SK-N-SH treated with all-trans-retinoic acid at 6 μM for 48 hours (cell line): Measurements from ENCODE around the gene EXOSC5.
A peak's percentile ranks its signal among the peaks of the same experiment; 100 is the strongest.

Experiments used
- ATAC-seq: fragments of 200-7000 bp; cut with Tn5 transposase; 3 replicates; pipeline ENCODE4 v1.9.1; 2020; ENCODE audit warnings: mild to moderate bottlenecking, moderate library complexity
- ARNTL ChIP-seq: fragments of 450-650 bp; formaldehyde crosslinking; IDR thresholded peaks from 2 replicates; pipeline ENCODE4 v1.5.0; 2020; ENCODE audit warnings: low read depth, mild to moderate bottlenecking, moderate library complexity, borderline replicate concordance
- BACH2 ChIP-seq: fragments of 250-450 bp; sonication (Bioruptor Pico); IDR thresholded peaks from 2 replicates; pipeline ENCODE4 v1.9.0; 2021; ENCODE audit warnings: mild to moderate bottlenecking, borderline replicate concordance
- CREB5 ChIP-seq: fragments of 250-450 bp; sonication (Bioruptor Pico); IDR thresholded peaks from 2 replicates; pipeline ENCODE4 v1.5.1; 2020; ENCODE audit warnings: low read depth, mild to moderate bottlenecking, moderate library complexity
- CSDC2 ChIP-seq: fragments of 250-450 bp; sonication (Bioruptor Pico); IDR thresholded peaks from 2 replicates; pipeline ENCODE4 v1.5.0; 2020; ENCODE audit warnings: mild to moderate bottlenecking, moderate library complexity
- CSRNP3 ChIP-seq: fragments of 250-450 bp; sonication (Bioruptor Pico); IDR thresholded peaks from 2 replicates; pipeline ENCODE4 v1.5.1; 2021; ENCODE audit warnings: mild to moderate bottlenecking, moderate library complexity
- ESRRG ChIP-seq: fragments of 250-450 bp; sonication (Bioruptor Pico); IDR thresholded peaks from 2 replicates; pipeline ENCODE4 v1.6.1; 2021; ENCODE audit warnings: mild to moderate bottlenecking
- GLIS3 ChIP-seq: fragments of 250-450 bp; sonication (Bioruptor Pico); IDR thresholded peaks from 2 replicates; pipeline ENCODE4 v1.5.0; 2020; ENCODE audit warnings: mild to moderate bottlenecking, moderate library complexity
- ISL1 ChIP-seq: fragments of 250-450 bp; sonication (Bioruptor Pico); IDR thresholded peaks from 2 replicates; pipeline ENCODE4 v2.1.2; 2022; ENCODE audit warnings: mild to moderate bottlenecking, moderate library complexity
- OSR1 ChIP-seq: fragments of 250-450 bp; sonication (Bioruptor Pico); IDR thresholded peaks from 2 replicates; pipeline ENCODE4 v1.8.0; 2022; ENCODE audit warnings: moderate library complexity, mild to moderate bottlenecking, inconsistent platforms
- PATZ1 ChIP-seq: fragments of 250-450 bp; sonication (Bioruptor Pico); IDR thresholded peaks from 2 replicates; pipeline ENCODE4 v1.8.0; 2020; ENCODE audit warnings: mild to moderate bottlenecking, moderate library complexity, borderline replicate concordance
- PPARA ChIP-seq: fragments of 250-450 bp; sonication (Bioruptor Pico); IDR thresholded peaks from 2 replicates; pipeline ENCODE4 v1.5.0; 2020; ENCODE audit warnings: mild to moderate bottlenecking, borderline replicate concordance
- RARB ChIP-seq: fragments of 250-450 bp; sonication (Bioruptor Pico); IDR thresholded peaks from 2 replicates; pipeline ENCODE4 v1.8.0; 2021; ENCODE audit warnings: mild to moderate bottlenecking, moderate library complexity
- SNAI2 ChIP-seq: fragments of 250-450 bp; sonication (Bioruptor Pico); IDR thresholded peaks from 2 replicates; pipeline ENCODE4 v1.5.0; 2020; ENCODE audit warnings: mild to moderate bottlenecking, moderate library complexity
- TCF4 ChIP-seq: fragments of 250-450 bp; sonication (Bioruptor Pico); IDR thresholded peaks from 2 replicates; pipeline ENCODE4 v1.8.0; 2021; ENCODE audit warnings: mild to moderate bottlenecking, moderate library complexity, borderline replicate concordance
- TOX ChIP-seq: fragments of 250-450 bp; sonication (Bioruptor Pico); IDR thresholded peaks from 2 replicates; pipeline ENCODE4 v1.8.0; 2021; ENCODE audit warnings: mild to moderate bottlenecking, moderate library complexity, borderline replicate concordance
- TSHZ2 ChIP-seq: fragments of 250-450 bp; sonication (Bioruptor Pico); IDR thresholded peaks from 2 replicates; pipeline ENCODE4 v1.5.0; 2020; ENCODE audit warnings: mild to moderate bottlenecking, moderate library complexity
- ZC3H10 ChIP-seq: fragments of 250-450 bp; sonication (Bioruptor Pico); IDR thresholded peaks from 2 replicates; pipeline ENCODE4 v1.5.1; 2021; ENCODE audit warnings: mild to moderate bottlenecking, moderate library complexity
- ZFP3 ChIP-seq: fragments of 250-450 bp; sonication (Bioruptor Pico); IDR thresholded peaks from 2 replicates; pipeline ENCODE4 v1.5.0; 2020; ENCODE audit warnings: mild to moderate bottlenecking, moderate library complexity
- ZFP30 ChIP-seq: fragments of 450-650 bp; formaldehyde crosslinking; IDR thresholded peaks from 2 replicates; pipeline ENCODE4 v1.5.0; 2022; ENCODE audit warnings: mild to moderate bottlenecking, moderate library complexity
- ZNF565 ChIP-seq: fragments of 450-650 bp; formaldehyde crosslinking; conservative IDR thresholded peaks from 2 replicates; pipeline ENCODE4 v1.5.0; 2020; ENCODE audit warnings: low read depth, mild to moderate bottlenecking, moderate library complexity
- ZNF70 ChIP-seq: fragments of 450-650 bp; formaldehyde crosslinking; IDR thresholded peaks from 2 replicates; pipeline ENCODE4 v1.5.0; 2020; ENCODE audit warnings: mild to moderate bottlenecking, moderate library complexity
- ZNF8 ChIP-seq: fragments of 450-650 bp; formaldehyde crosslinking; IDR thresholded peaks from 2 replicates; pipeline ENCODE4 v1.5.0; 2020; ENCODE audit warnings: mild to moderate bottlenecking, moderate library complexity
- TF ChIP-seq, protein P1 (sequence below): fragments of 250-450 bp; sonication (Bioruptor Pico); IDR thresholded peaks from 2 replicates; pipeline ENCODE4 v1.8.0; 2021; ENCODE audit warnings: low read depth, mild to moderate bottlenecking, moderate library complexity, borderline replicate concordance

The EXOSC5 gene

GRCh38 chr19:41376241-41376997, 20.7 kb downstream of the EXOSC5 start, which contains the start of gene TMEM91:
Gene TMEM91, plus strand, starts transcription at chr19:41376533. Its CDS starts 1,777 bp downstream, at chr19:41378310.
- peak; percentile 15; the same call in 1 of the 3 replicates for ATAC-seq
- TF ChIP-seq TOX (CRISPR knock-in tag): no peak
- TF ChIP-seq ZNF8 (CRISPR knock-in tag): no peak
- TF ChIP-seq CSDC2 (CRISPR knock-in tag): no peak
- TF ChIP-seq RARB (CRISPR knock-in tag): no peak
- no peak for TF ChIP-seq ARNTL
- no peak for TF ChIP-seq BACH2 (CRISPR knock-in tag)
- no peak for TF ChIP-seq GLIS3 (CRISPR knock-in tag)
- no peak for TF ChIP-seq PATZ1
- no peak for TF ChIP-seq ESRRG (CRISPR knock-in tag)
- no peak for TF ChIP-seq SNAI2 (CRISPR knock-in tag)
- TF ChIP-seq CREB5 (CRISPR knock-in tag): no peak
- no peak for TF ChIP-seq ZC3H10
- TF ChIP-seq TSHZ2: no peak
- TF ChIP-seq, all 23 proteins: peak for 0

GRCh38 chr19:41373993-41374392, 23.2 kb downstream of the EXOSC5 start:
- ATAC-seq: peak; percentile 82
- TF ChIP-seq, protein P1, sequence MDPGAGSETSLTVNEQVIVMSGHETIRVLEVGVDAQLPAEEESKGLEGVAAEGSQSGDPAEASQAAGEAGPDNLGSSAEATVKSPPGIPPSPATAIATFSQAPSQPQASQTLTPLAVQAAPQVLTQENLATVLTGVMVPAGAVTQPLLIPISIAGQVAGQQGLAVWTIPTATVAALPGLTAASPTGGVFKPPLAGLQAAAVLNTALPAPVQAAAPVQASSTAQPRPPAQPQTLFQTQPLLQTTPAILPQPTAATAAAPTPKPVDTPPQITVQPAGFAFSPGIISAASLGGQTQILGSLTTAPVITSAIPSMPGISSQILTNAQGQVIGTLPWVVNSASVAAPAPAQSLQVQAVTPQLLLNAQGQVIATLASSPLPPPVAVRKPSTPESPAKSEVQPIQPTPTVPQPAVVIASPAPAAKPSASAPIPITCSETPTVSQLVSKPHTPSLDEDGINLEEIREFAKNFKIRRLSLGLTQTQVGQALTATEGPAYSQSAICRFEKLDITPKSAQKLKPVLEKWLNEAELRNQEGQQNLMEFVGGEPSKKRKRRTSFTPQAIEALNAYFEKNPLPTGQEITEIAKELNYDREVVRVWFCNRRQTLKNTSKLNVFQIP (CRISPR knock-in tag): no peak
- TF ChIP-seq ZFP30 (CRISPR knock-in tag) (no peak), ZNF8 (CRISPR knock-in tag) (no peak), PPARA (CRISPR knock-in tag) (no peak), PATZ1 (no peak), GLIS3 (CRISPR knock-in tag) (0 out of 2 replicates have a peak, but pooled peaks have one; percentile 42), ISL1 (peak; percentile 35; the same call in 1 of the 2 replicates), ZFP3 (CRISPR knock-in tag) (peak; percentile 73; the same call in 1 of the 2 replicates), TSHZ2 (peak; percentile 37; the same call in 1 of the 2 replicates), CSRNP3 (CRISPR knock-in tag) (no peak), ARNTL (no peak), ZC3H10 (no peak), OSR1 (CRISPR knock-in tag) (no peak), ZNF70 (CRISPR knock-in tag) (no peak), TOX (CRISPR knock-in tag) (no peak), ZNF565 (CRISPR knock-in tag) (no peak), ESRRG (CRISPR knock-in tag) (no peak), BACH2 (CRISPR knock-in tag) (no peak), RARB (CRISPR knock-in tag) (no peak), TCF4 (peak; percentile 97), SNAI2 (CRISPR knock-in tag) (peak; percentile 95; the same call in 1 of the 2 replicates), CSDC2 (CRISPR knock-in tag) (no peak)
